A549 (cell line): Measurements from ENCODE around the gene IL17RE. TPM values are rescaled to one million over a fixed set of nuclear protein-coding genes. Genes with fewer than 3 reads are reported as not detected.

Experiments used
- ATAC-seq, 2 experiments: fragments of 200-7000 bp in 1 of 2; fragments of >200 bp in 1 of 2; cut with Nextera tagmentation in 1 of 2; cut with Tn5 transposase in 1 of 2; 3 replicates each; pipeline versions ENCODE4 v1.8.0 to v1.9.1; 2018 to 2020; ENCODE audit warnings: mild to moderate bottlenecking in 1 of 2, moderate library complexity in 1 of 2
- CTCF ChIA-PET: fragments of 300-600 bp; sonication (Branson Sonifier 250); formaldehyde crosslinking; extraction: SDS; loops from one replicate; lab custom pipeline; 2021; ENCODE audit warnings: antibody characterized with exemption, inconsistent platforms; lab: Yijun Ruan, JAX
- POLR2A ChIA-PET: fragments of 350-600 bp; formaldehyde crosslinking; extraction: SDS; loops from one replicate; lab custom pipeline; 2021; ENCODE audit warnings: antibody characterized with exemption, inconsistent platforms; lab: Yijun Ruan, JAX
- DNase-seq, 2 experiments: peaks; one replicate each; pipeline versions ENCODE4 v3.0.0 to v3.0.0-alpha.2; 2011 to 2016; ENCODE audit warnings: low read depth in 1 of 2, low spot score in 1 of 2
- FAIRE-seq: peaks from 2 replicates; lab custom pipeline; 2011; peaks lifted over from hg19 to GRCh38; lab: Jason Lieb, UNC
- H3K27ac ChIP-seq, 2 experiments: fragments of >200 bp; sonication (Bioruptor Twin); formaldehyde crosslinking; 3 replicates each; pipeline ENCODE4 v1.5.1; 2016 to 2017
- H3K4me1 ChIP-seq: fragments of >200 bp; sonication (Bioruptor Twin); formaldehyde crosslinking; 3 replicates; pipeline ENCODE4 v1.6.1; 2016
- H3K4me2 ChIP-seq: fragments of >200 bp; sonication (Bioruptor Twin); formaldehyde crosslinking; 3 replicates; pipeline ENCODE4 v1.6.1; 2016
- H3K4me3 ChIP-seq: fragments of >200 bp; sonication (Bioruptor Twin); formaldehyde crosslinking; 3 replicates; pipeline ENCODE4 v1.5.1; 2016
- H3K9me3 ChIP-seq: fragments of >200 bp; sonication (Bioruptor Twin); formaldehyde crosslinking; 3 replicates; pipeline ENCODE4 v1.6.1; 2016
- BCL3 ChIP-seq: fragments of >200 bp; sonication (Bioruptor Twin); formaldehyde crosslinking; IDR thresholded peaks from 3 replicates; pipeline ENCODE4 v1.6.1; 2016
- CBX2 ChIP-seq: fragments of 200-600 bp; sonication (generic); IDR thresholded peaks from 2 replicates; pipeline ENCODE4 v1.6.1; 2016; ENCODE audit warnings: low read depth, mild to moderate bottlenecking, borderline replicate concordance
- CBX8 ChIP-seq: fragments of 200-600 bp; sonication (generic); IDR thresholded peaks from 2 replicates; pipeline ENCODE4 v1.6.1; 2016
- CEBPB ChIP-seq, 2 experiments: fragments of >200 bp in 1 of 2; sonication (Bioruptor Twin) in 1 of 2; formaldehyde crosslinking in 1 of 2; IDR thresholded peaks; 2 replicates each; pipeline ENCODE4 v1.6.1; 2012 to 2016
- E2F6 ChIP-seq: IDR thresholded peaks from 2 replicates; pipeline ENCODE4 v1.6.1; 2012; ENCODE audit warnings: low read depth, borderline replicate concordance
- EP300 ChIP-seq, 2 experiments: fragments of >200 bp; sonication (Bioruptor Twin); formaldehyde crosslinking; IDR thresholded peaks; 2 replicates in 1 of 2; 3 replicates in 1 of 2; pipeline ENCODE4 v1.6.1; 2016 to 2017
- ESRRA ChIP-seq: fragments of 150-350 bp; IDR thresholded peaks from 2 replicates; pipeline ENCODE4 v1.6.1; 2014; ENCODE audit warnings: mild to moderate bottlenecking, low read length, borderline replicate concordance
- FOXS1 ChIP-seq: fragments of 250-450 bp; sonication (Bioruptor Pico); IDR thresholded peaks from 2 replicates; pipeline ENCODE4 v1.5.0; 2020; ENCODE audit warnings: mild to moderate bottlenecking, moderate library complexity
- GATA3 ChIP-seq: IDR thresholded peaks from 2 replicates; pipeline ENCODE4 v1.6.1; 2012; ENCODE audit warnings: borderline replicate concordance
- HDAC2 ChIP-seq: fragments of 200-600 bp; sonication (generic); IDR thresholded peaks from 2 replicates; pipeline ENCODE4 v1.6.1; 2016
- HEYL ChIP-seq: fragments of 250-450 bp; sonication (Bioruptor Pico); IDR thresholded peaks from 2 replicates; pipeline ENCODE4 v1.8.0; 2021; ENCODE audit warnings: mild to moderate bottlenecking, moderate library complexity
- HOXB5 ChIP-seq: fragments of 250-450 bp; sonication (Bioruptor Pico); IDR thresholded peaks from 2 replicates; pipeline ENCODE4 v1.5.0; 2020; ENCODE audit warnings: mild to moderate bottlenecking, moderate library complexity
- JUN ChIP-seq, 2 experiments: fragments of >200 bp; sonication (Bioruptor Twin); formaldehyde crosslinking; IDR thresholded peaks; 2 replicates in 1 of 2; 3 replicates in 1 of 2; pipeline ENCODE4 v1.6.1; 2016 to 2017
- JUNB ChIP-seq: fragments of >200 bp; sonication (Bioruptor Twin); formaldehyde crosslinking; IDR thresholded peaks from 2 replicates; pipeline ENCODE4 v1.6.1; 2016
- KDM1A ChIP-seq: fragments of 200-600 bp; sonication (generic); IDR thresholded peaks from 2 replicates; pipeline ENCODE4 v1.6.1; 2016; ENCODE audit warnings: low read depth, mild to moderate bottlenecking
- KDM5A ChIP-seq: fragments of 200-600 bp; sonication (generic); IDR thresholded peaks from 2 replicates; pipeline ENCODE4 v1.6.1; 2016; ENCODE audit warnings: antibody characterized with exemption, mild to moderate bottlenecking
- MAFK ChIP-seq: fragments of 450-650 bp; IDR thresholded peaks from 2 replicates; pipeline ENCODE4 v1.6.1; 2014; ENCODE audit not compliant: partially characterized antibody
- MAX ChIP-seq: IDR thresholded peaks from 2 replicates; pipeline ENCODE4 v1.6.1; 2012
- MAZ ChIP-seq: fragments of 150-350 bp; IDR thresholded peaks from 2 replicates; pipeline ENCODE4 v1.6.1; 2014; ENCODE audit warnings: antibody characterized with exemption, low read depth, low read length, borderline replicate concordance
- MYC ChIP-seq: IDR thresholded peaks from 2 replicates; pipeline ENCODE4 v1.6.1; 2012; ENCODE audit warnings: mild to moderate bottlenecking, inconsistent platforms, low read length, improper control_type of control experiment, borderline replicate concordance
- NPAS2 ChIP-seq: fragments of 250-450 bp; sonication (Bioruptor Pico); IDR thresholded peaks from 2 replicates; pipeline ENCODE4 v1.8.0; 2022; ENCODE audit warnings: mild to moderate bottlenecking, moderate library complexity, borderline replicate concordance
- NR3C1 ChIP-seq: fragments of >200 bp; sonication (Bioruptor Twin); formaldehyde crosslinking; IDR thresholded peaks from 3 replicates; pipeline ENCODE4 v1.6.1; 2017
- PHF8 ChIP-seq: fragments of 200-600 bp; sonication (generic); IDR thresholded peaks from 2 replicates; pipeline ENCODE4 v1.6.1; 2016; ENCODE audit warnings: low read depth, mild to moderate bottlenecking, antibody characterized with exemption, moderate library complexity, borderline replicate concordance
- RARB ChIP-seq: fragments of 250-450 bp; sonication (Bioruptor Pico); IDR thresholded peaks from 2 replicates; pipeline ENCODE4 v1.8.0; 2021; ENCODE audit warnings: mild to moderate bottlenecking, moderate library complexity
- RCOR1 ChIP-seq: fragments of 150-350 bp; IDR thresholded peaks from 2 replicates; pipeline ENCODE4 v1.6.1; 2014; ENCODE audit warnings: antibody characterized with exemption, low read length, low read depth
- SMC3 ChIP-seq: fragments of >200 bp; sonication (Bioruptor Twin); formaldehyde crosslinking; IDR thresholded peaks from 3 replicates; pipeline ENCODE4 v1.6.1; 2018; ENCODE audit warnings: inconsistent platforms
- TFCP2L1 ChIP-seq: fragments of 250-450 bp; sonication (Bioruptor Pico); IDR thresholded peaks from 2 replicates; pipeline ENCODE4 v1.5.0; 2021; ENCODE audit warnings: mild to moderate bottlenecking
- ZC3H11A ChIP-seq: fragments of 450-650 bp; IDR thresholded peaks from 2 replicates; pipeline ENCODE4 v1.6.1; 2014; ENCODE audit warnings: antibody characterized with exemption, mild to moderate bottlenecking
- ZFP36 ChIP-seq: fragments of 450-650 bp; IDR thresholded peaks from 2 replicates; pipeline ENCODE4 v1.6.1; 2014; ENCODE audit warnings: borderline replicate concordance; ENCODE audit not compliant: partially characterized antibody
- ZSCAN20 ChIP-seq: fragments of 250-450 bp; sonication (Bioruptor Pico); IDR thresholded peaks from 2 replicates; pipeline ENCODE4 v1.8.0; 2022; ENCODE audit warnings: mild to moderate bottlenecking, moderate library complexity
- WGBS: methylation state at CpG from one replicate; pipeline ENCODE4 v1.1.6; 2017; ENCODE audit errors: missing lambda C conversion rate; 5-methylcytosine and 5-hydroxymethylcytosine counted together
- polyA plus RNA-seq, 4 experiments: library from polyadenylated mRNA; depleted of rRNA in 3 of 4; stranded (reverse); fragments of >200 nt; fragmentation: RNase III in 1 of 4; extraction: RNeasy Plus Mini Kit Qiagen cat#74134 plus additional on column Dnase treatment in 1 of 4; gene quantifications; 2 replicates in 3 of 4; 3 replicates in 1 of 4; pipeline ENCODE4 v1.2.3, GENCODE V29; 2011 to 2017
- TF ChIP-seq, protein P1 (sequence below): fragments of 250-450 bp; sonication (Bioruptor Pico); IDR thresholded peaks from 2 replicates; pipeline ENCODE4 v1.5.0; 2020; ENCODE audit warnings: low read depth, mild to moderate bottlenecking, moderate library complexity
- TF ChIP-seq, protein P2 (sequence below): IDR thresholded peaks from 2 replicates; pipeline ENCODE4 v1.6.1; 2012
- TF ChIP-seq, protein P3 (sequence below): fragments of 250-450 bp; sonication (Bioruptor Pico); IDR thresholded peaks from 2 replicates; pipeline ENCODE4 v1.5.0; 2021; ENCODE audit warnings: mild to moderate bottlenecking, moderate library complexity, borderline replicate concordance

IL17RE gene
- polyA plus RNA-seq, 2 of the 4 experiments (the other 2 are of a cell fraction), result 0.44 to 0.53 TPM

DNA sequence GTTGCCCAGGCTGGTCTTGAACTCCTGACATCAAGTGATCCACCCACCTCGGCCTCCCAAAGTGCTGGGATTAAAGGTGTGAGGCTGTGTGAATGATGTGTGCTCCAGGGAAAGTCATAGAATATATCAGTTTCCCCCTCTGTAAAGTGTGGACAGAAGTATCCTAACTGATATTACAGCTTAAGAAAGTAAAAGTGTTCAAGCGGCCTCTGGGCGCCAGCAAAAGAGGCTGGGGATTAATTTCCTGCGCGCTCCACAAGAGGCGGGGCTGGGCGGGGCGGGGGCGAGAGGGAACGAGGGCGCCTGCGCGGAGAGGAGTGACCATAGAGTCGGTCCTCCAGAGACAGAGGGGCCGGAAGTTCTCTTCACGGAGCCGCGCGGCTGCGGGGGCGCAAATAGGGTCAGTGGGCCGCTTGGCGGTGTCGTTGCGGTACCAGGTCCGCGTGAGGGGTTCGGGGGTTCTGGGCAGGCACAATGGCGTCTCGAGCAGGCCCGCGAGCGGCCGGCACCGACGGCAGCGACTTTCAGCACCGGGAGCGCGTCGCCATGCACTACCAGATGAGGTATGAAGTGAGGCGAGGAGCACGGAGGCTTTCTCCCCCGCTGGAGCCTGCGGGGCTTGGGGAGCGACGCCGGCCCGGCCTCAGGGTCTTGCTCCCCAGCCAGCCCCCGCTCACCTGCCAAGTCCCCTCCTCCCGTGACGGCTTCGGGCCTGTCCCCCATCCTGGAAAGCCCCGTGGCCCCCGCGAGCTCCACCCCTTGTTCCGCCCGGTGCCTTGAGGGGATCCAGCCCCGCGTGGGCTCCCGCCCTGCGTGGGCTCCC is 12.2 kb upstream of the IL17RE start, which contains the start of gene JAGN1 (continued):
- TF ChIP-seq, protein P1, sequence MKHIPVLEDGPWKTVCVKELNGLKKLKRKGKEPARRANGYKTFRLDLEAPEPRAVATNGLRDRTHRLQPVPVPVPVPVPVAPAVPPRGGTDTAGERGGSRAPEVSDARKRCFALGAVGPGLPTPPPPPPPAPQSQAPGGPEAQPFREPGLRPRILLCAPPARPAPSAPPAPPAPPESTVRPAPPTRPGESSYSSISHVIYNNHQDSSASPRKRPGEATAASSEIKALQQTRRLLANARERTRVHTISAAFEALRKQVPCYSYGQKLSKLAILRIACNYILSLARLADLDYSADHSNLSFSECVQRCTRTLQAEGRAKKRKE (CRISPR knock-in tag), result 0 out of 2 replicates have a peak, but pooled peaks have one; percentile 35
- TF ChIP-seq MYC (0 out of 2 replicates have a peak, but pooled peaks have one; percentile 60), ZSCAN20 (CRISPR knock-in tag) (no peak), KDM1A (peak; percentile 57; the same call in 1 of the 2 replicates), ZC3H11A (no peak), HDAC2 (peak; percentile 25; the same call in 1 of the 2 replicates), JUN (IDR thresholded peaks at IDR 0.05) (peak in 1 of 2 experiments; percentile 96; a peak in 3 of 5 replicates), RCOR1 (no peak), BCL3 (peak; percentile 55; the same call in 2 of the 3 replicates), TFCP2L1 (CRISPR knock-in tag) (0 out of 2 replicates have a peak, but pooled peaks have one; percentile 77), MAX (peak; percentile 87), PHF8 (peak; percentile 95), FOXS1 (CRISPR knock-in tag) (no peak), MAFK (no peak), CBX2 (no peak), CBX8 (no peak), MAZ (0 out of 2 replicates have a peak, but pooled peaks have one; percentile 37)
- TF ChIP-seq, protein P2, sequence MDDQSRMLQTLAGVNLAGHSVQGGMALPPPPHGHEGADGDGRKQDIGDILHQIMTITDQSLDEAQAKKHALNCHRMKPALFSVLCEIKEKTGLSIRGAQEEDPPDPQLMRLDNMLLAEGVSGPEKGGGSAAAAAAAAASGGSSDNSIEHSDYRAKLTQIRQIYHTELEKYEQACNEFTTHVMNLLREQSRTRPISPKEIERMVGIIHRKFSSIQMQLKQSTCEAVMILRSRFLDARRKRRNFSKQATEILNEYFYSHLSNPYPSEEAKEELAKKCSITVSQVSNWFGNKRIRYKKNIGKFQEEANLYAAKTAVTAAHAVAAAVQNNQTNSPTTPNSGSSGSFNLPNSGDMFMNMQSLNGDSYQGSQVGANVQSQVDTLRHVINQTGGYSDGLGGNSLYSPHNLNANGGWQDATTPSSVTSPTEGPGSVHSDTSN, result no peak

DNA sequence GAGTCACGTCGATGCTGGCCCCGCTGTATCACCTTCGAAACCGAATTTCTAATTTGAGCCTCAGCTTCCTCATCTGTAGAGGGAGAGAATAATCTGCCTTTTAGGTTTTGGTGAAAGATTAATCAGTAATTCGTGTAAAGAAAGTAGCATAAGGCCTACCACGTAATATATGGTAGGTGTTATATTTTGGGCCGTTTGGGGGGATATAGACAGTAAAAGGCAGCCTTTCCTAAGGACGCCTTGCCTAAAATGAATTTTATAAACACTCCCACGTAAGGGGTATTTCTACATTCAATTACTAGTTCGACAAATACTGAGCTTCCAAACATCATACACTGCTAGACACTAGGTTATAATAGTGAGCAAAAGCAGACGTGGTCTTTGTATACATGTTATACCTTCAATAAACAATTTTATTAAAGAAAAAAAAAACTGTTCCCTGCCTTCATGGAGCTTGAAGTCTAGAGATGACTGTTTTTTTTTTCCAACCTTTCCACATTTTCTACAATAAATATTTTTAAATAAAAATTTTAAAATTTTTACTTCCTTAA is 11.5 kb upstream of the IL17RE start:
- no peak for ATAC-seq
- ChIA-PET CTCF (interaction anchor here (1.2 to 3.6 kb wide), 10 partner anchors 10 to 63 kb away, joined by 3 to 20 read pairs (median 5); partner anchors contain the start of genes IL17RC and IL17RE), POLR2A (interaction anchor here (0.7 to 2.3 kb wide), 4 partner anchors 12 to 55 kb away, joined by 3 to 8 read pairs (median 6); partner anchors contain the start of genes CRELD1 and RPUSD3)
- peaks cover 49% of the 10 kb centered on the region for H3K4me1 ChIP-seq
- 9% methylated on average over 12 of the region's 12 CpGs for WGBS
- peak overlapping the region; percentile 94 to 98 for H3K27ac ChIP-seq
- no peak for DNase-seq
- no peak for TF ChIP-seq NPAS2
- TF ChIP-seq E2F6, result no peak; the same call in 1 of the 2 replicates
- TF ChIP-seq NR3C1, result no peak
- no peak for TF ChIP-seq ESRRA
- TF ChIP-seq KDM5A, result no peak
- TF ChIP-seq RARB (CRISPR knock-in tag), result no peak
- no peak for TF ChIP-seq RCOR1
- TF ChIP-seq SMC3, result no peak
- TF ChIP-seq HDAC2, result no peak
- TF ChIP-seq JUNB, result no peak
- no peak for TF ChIP-seq HEYL (CRISPR knock-in tag)
- TF ChIP-seq ZFP36, result no peak
- no peak for TF ChIP-seq MYC
- no peak for TF ChIP-seq GATA3
- no peak for TF ChIP-seq EP300 (IDR thresholded peaks at IDR 0.05)
- TF ChIP-seq, protein P3, sequence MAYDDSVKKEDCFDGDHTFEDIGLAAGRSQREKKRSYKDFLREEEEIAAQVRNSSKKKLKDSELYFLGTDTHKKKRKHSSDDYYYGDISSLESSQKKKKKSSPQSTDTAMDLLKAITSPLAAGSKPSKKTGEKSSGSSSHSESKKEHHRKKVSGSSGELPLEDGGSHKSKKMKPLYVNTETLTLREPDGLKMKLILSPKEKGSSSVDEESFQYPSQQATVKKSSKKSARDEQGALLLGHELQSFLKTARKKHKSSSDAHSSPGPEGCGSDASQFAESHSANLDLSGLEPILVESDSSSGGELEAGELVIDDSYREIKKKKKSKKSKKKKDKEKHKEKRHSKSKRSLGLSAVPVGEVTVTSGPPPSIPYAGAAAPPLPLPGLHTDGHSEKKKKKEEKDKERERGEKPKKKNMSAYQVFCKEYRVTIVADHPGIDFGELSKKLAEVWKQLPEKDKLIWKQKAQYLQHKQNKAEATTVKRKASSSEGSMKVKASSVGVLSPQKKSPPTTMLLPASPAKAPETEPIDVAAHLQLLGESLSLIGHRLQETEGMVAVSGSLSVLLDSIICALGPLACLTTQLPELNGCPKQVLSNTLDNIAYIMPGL (CRISPR knock-in tag), result no peak
- no peak for TF ChIP-seq CEBPB (IDR thresholded peaks at IDR 0.05)
- TF ChIP-seq HOXB5 (CRISPR knock-in tag), result no peak
- FAIRE-seq, result no peak
- peak overlapping the region; percentile 79 for H3K4me2 ChIP-seq
- H3K4me3 ChIP-seq, result peak overlapping the region; percentile 81
- no peaks in the 10 kb centered on the region for H3K9me3 ChIP-seq
